T-helper 17 cell (primary cell): ENCODE results near the gene HOXD4. TPM values are rescaled to one million over a fixed set of nuclear protein-coding genes. Genes with fewer than 3 reads are reported as not detected.

Source experiments
- ATAC-seq: fragments of 150-1000 bp; cut with Tn5 transposase; 2 replicates; pipeline ENCODE4 v1.10.0; 2021; ENCODE audit warnings: mild to moderate bottlenecking, moderate library complexity
- DNase-seq, 3 donors: peaks; one replicate each; pipeline versions ENCODE4 v3.0.0 to v3.0.0-alpha.2; 2020 to 2021
- H3K9me3 ChIP-seq: one replicate; pipeline ENCODE4 v1.7.0; 2013; ENCODE audit warnings: low read length, mild to moderate bottlenecking; ENCODE audit not compliant: control insufficient read depth, poor library complexity, severe bottlenecking
- H3K27ac Mint-ChIP-seq: one replicate; pipeline ENCODE4 v1.8.0; 2022; ENCODE audit warnings: mild to moderate bottlenecking, moderate library complexity, mixed read lengths
- H3K27me3 Mint-ChIP-seq: one replicate; pipeline ENCODE4 v1.8.0; 2022; ENCODE audit warnings: mixed read lengths
- H3K36me3 Mint-ChIP-seq: one replicate; pipeline ENCODE4 v1.8.0; 2022; ENCODE audit warnings: low read depth, mixed read lengths
- H3K4me1 Mint-ChIP-seq: one replicate; pipeline ENCODE4 v1.8.0; 2022; ENCODE audit warnings: mild to moderate bottlenecking, mixed read lengths
- H3K4me3 Mint-ChIP-seq: one replicate; pipeline ENCODE4 v1.8.0; 2022; ENCODE audit warnings: mild to moderate bottlenecking, moderate library complexity, mixed read lengths
- total RNA-seq, 4 donors: library from RNA in 2 of 4; stranded (reverse) in 2 of 4; gene quantifications; one replicate each; pipeline ENCODE4 v1.2.3 and lab custom pipeline; 2022 to 2026

The HOXD4 gene
- total RNA-seq, 2 donors from 2014 or later, result not detected

DNA sequence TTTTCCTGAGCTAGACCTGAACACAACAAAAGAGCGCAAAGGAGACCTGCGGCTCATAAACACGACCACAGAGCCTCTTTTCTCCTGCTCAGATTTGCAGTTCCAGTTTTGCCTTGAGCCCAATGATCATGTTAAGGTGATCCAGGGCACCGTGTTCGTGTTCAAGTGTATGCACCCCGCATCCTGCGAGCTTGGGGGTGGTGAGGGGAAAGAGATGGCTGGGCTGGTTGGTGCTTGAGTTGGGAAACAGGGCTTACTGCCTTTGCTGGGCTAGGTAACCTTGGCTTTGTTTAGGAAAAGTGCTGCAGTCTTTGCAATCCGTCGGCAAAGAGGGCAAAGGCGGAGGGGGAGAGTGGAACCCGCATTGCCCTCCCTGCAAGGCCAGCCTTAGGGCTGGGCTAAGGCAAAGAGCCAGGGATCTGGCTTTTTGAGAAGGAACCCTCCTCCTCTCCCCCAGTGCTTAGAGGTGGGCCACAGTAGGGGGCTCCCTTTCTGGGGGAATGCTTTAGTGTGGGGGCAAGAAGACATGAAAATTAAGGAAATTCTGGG lies 33.5 kb upstream of the HOXD4 start:
- H3K27me3 Mint-ChIP-seq, result peaks cover 74% of the 10 kb centered on the region
- H3K9me3 ChIP-seq, result no peaks in the 10 kb centered on the region
- peak overlapping the region; percentile 68 for H3K27ac Mint-ChIP-seq
- H3K36me3 Mint-ChIP-seq, result peaks cover 4% of the 10 kb centered on the region
- peaks cover 2% of the 10 kb centered on the region for H3K4me1 Mint-ChIP-seq
- no peak for DNase-seq
- no peak for ATAC-seq
- H3K4me3 Mint-ChIP-seq, result no peak overlapping the region

- ATAC-seq, result no peak
- H3K36me3 Mint-ChIP-seq, result peaks cover 4% of the 10 kb centered on the region
These were observed 32.6 kb upstream of the HOXD4 start for GRCh38 chr2:176118601-176119339.

DNA sequence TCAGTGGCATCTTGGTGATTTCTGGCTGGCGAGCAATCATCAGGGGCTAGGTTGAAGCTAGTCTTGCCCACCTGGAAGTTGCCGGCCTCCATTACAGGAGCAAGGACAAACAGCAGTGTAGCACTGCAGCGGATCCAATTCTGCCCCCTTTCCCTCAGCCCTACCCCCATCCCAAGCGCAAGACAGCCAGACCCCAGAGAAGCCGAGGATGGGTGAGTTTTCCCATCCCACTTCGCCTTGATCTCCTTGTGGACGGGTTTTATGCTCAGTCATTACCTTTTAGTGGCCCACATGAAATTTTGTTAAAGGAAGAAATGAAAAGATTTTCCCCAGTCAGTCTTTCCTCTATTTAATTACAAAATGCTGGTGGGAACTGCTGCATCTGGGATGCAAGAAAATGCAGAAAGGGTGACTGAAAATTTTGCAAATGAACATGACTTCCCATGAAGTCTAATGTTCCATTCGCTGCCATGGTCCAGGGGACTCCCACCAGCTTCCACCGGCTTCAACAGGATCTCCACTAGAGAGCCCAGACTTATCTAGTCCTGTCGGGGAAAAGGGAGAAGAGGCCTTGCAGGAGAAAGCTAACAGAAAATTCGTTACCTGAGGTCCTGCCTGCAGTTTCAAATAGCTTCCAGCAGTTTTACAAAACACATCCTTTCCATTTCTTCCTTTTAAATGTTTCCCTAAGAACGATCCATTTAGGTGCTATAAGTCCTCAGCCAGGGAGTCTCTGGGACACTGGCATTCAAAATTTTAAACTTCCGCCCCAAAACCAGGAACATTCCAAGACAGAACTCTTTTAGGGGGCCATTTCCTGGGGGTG lies 30.8 kb upstream of the HOXD4 start:
- H3K9me3 ChIP-seq, result no peaks in the 10 kb centered on the region
- DNase-seq, result no peak
- H3K4me1 Mint-ChIP-seq, result peaks cover 5% of the 10 kb centered on the region
- peaks cover 76% of the 10 kb centered on the region for H3K27me3 Mint-ChIP-seq
- H3K36me3 Mint-ChIP-seq, result peaks cover 7% of the 10 kb centered on the region
- H3K4me3 Mint-ChIP-seq, result peak overlapping the region; percentile 34
- ATAC-seq, result no peak
- peak overlapping the region; percentile 82 for H3K27ac Mint-ChIP-seq

More at GRCh38 chr2:176118601-176119339, 32.6 kb upstream of the HOXD4 start:
- DNase-seq, result no peak
- Mint-ChIP-seq H3K27ac (peak overlapping the region; percentile 68), H3K4me3 (peak overlapping the region; percentile 15), H3K27me3 (peaks cover 69% of the 10 kb centered on the region), H3K4me1 (peaks cover 3% of the 10 kb centered on the region)
- no peaks in the 10 kb centered on the region for H3K9me3 ChIP-seq

GRCh38 chr2:176121190-176122051 lies 29.9 kb upstream of the HOXD4 start:
- Mint-ChIP-seq H3K27ac (peak overlapping the region; percentile 82), H3K27me3 (peaks cover 81% of the 10 kb centered on the region), H3K36me3 (peaks cover 7% of the 10 kb centered on the region), H3K4me1 (peaks cover 6% of the 10 kb centered on the region), H3K4me3 (no peak overlapping the region)
- ATAC-seq, result no peak
- H3K9me3 ChIP-seq, result no peaks in the 10 kb centered on the region
- no peak for DNase-seq

DNA sequence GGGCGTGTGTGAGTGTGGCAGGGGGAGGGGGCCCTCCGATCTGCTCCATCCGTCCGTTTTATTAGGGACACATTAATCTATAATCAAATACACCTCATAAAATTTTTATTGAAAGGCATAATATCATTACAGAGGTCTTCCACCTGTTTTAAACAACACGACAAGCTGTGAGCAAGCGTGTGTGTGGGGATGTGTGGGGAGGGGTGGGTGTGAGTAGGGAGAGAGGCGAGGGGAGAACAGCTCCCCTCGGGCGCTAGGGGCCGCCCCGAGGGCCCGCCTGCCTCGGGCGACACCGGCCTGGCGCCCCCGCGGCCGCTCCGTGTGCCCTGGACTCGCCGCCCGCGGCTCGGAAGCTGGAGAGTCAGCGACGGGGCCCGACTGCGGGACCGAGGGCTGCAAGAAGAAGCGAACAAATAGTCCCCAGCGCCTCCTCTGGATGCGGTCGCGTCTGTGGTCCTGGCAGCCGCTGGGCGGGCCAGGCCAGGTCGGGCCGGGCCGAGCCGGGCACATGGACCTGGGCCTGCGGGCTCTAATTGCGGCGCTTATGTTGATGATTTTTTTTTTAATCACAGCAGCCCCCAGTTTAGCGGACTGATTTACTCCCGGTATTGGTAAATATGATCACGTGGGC lies 29.2 kb upstream of the HOXD4 start:
- Mint-ChIP-seq H3K36me3 (peaks cover 7% of the 10 kb centered on the region), H3K27ac (no peak overlapping the region)
- no peaks in the 10 kb centered on the region for H3K9me3 ChIP-seq

GRCh38 chr2:176122683-176123410 lies 28.5 kb upstream of the HOXD4 start, which contains the start of gene HOXD9:
HOXD9 (plus strand) TSS chr2:176122719; CDS start chr2:176122769, 50 bp downstream.
- Mint-ChIP-seq H3K27me3 (peaks cover 81% of the 10 kb centered on the region), H3K4me3 (peak within 1 kb of the TSS; percentile 55), H3K27ac (peak within 1 kb of the TSS; percentile 82), H3K4me1 (peaks cover 6% of the 10 kb centered on the region), H3K36me3 (peaks cover 7% of the 10 kb centered on the region)
- DNase-seq (no peak), ATAC-seq (no peak)
- H3K9me3 ChIP-seq, result no peaks in the 10 kb centered on the region

More for the DNA sequence above, 29.2 kb upstream of the HOXD4 start:
- peaks cover 81% of the 10 kb centered on the region for H3K27me3 Mint-ChIP-seq
- no peak for DNase-seq
- H3K4me3 Mint-ChIP-seq, result peak overlapping the region; percentile 55
- ATAC-seq, result no peak
- peaks cover 6% of the 10 kb centered on the region for H3K4me1 Mint-ChIP-seq

DNA sequence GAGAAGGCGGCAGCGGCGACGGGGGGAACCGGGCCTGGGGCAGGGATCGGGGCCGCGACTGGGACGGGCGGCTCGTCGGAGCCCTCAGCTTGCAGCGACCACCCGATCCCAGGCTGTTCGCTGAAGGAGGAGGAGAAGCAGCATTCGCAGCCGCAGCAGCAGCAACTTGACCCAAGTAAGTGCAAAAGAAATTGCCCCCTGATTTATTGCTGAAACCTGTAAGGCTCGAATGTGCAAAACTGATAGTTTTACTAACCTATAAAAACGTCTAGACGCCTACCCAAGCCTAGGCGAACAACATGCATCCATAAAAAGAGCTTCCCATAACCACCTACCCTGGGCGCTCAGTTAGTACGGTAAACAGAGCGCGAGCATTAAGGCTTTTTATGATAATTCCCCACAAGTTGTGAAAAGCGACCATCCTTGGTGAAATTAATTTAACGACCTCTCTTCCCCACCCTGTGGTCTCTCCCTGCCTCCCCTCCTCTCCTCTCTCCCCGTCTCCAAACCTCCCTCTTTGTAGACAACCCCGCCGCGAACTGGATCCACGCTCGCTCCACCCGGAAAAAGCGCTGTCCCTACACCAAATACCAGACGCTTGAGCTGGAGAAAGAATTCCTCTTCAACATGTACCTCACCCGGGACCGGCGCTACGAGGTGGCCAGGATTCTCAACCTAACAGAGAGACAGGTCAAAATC lies 27.8 kb upstream of the HOXD4 start:
- Mint-ChIP-seq H3K4me3 (peak overlapping the region; percentile 65), H3K4me1 (peaks cover 6% of the 10 kb centered on the region), H3K27ac (peak overlapping the region; percentile 72), H3K36me3 (peaks cover 7% of the 10 kb centered on the region), H3K27me3 (peaks cover 80% of the 10 kb centered on the region)
- no peak for DNase-seq
- ATAC-seq, result no peak
- H3K9me3 ChIP-seq, result no peaks in the 10 kb centered on the region

DNA sequence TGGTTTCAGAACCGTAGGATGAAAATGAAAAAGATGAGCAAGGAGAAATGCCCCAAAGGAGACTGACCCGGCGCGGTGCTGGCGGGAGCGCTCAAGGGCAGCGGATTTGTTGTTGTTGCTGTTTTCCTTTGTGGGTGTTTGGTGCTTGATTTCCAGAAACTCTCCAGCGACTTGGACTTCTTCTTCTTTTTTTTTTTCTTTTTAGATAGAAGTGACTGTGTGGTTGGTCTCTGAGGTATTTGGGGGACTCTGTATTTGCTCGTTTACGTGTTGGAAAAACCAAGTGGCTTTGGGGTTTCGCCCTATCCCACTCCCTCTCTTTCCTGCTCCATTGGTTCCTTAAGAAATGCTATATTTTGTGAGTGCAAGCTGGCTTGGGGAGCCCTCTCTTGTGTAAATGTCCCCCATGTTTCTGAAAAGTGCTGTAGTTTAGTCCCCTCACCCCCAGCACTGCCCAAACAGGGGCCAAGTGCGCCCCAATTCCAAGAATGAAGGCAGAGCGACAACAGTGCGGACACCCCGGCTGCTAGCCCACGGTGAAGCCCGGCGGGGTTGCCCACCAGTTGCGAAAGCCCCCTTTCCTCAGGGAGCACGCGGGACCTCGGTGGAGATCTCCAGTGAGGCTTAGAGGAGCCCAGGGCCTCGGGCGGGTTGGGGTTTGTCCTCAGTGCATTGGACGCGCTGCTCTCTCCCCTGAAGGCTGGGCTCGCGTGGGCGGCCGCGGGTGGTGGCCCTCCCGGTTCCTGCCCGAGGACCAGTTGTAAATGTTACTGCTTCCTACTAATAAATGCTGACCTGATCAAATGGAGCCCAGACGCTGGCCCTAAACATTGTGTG lies 27.0 kb upstream of the HOXD4 start:
- peak overlapping the region; percentile 65 for H3K4me3 Mint-ChIP-seq
- DNase-seq (no peak), ATAC-seq (no peak)
- no peaks in the 10 kb centered on the region for H3K9me3 ChIP-seq
- peaks cover 9% of the 10 kb centered on the region for H3K36me3 Mint-ChIP-seq
- H3K4me1 Mint-ChIP-seq, result peaks cover 7% of the 10 kb centered on the region
- H3K27ac Mint-ChIP-seq, result peak overlapping the region; percentile 72
- peaks cover 81% of the 10 kb centered on the region for H3K27me3 Mint-ChIP-seq

GRCh38 chr2:176124947-176125771 lies 26.2 kb upstream of the HOXD4 start:
- peaks cover 73% of the 10 kb centered on the region for H3K27me3 Mint-ChIP-seq
- no peak for ATAC-seq
- H3K4me1 Mint-ChIP-seq, result peaks cover 7% of the 10 kb centered on the region
- H3K36me3 Mint-ChIP-seq, result peaks cover 7% of the 10 kb centered on the region
- H3K4me3 Mint-ChIP-seq, result no peak overlapping the region
- H3K27ac Mint-ChIP-seq, result peak overlapping the region; percentile 72
- no peaks in the 10 kb centered on the region for H3K9me3 ChIP-seq
- no peak for DNase-seq

DNA sequence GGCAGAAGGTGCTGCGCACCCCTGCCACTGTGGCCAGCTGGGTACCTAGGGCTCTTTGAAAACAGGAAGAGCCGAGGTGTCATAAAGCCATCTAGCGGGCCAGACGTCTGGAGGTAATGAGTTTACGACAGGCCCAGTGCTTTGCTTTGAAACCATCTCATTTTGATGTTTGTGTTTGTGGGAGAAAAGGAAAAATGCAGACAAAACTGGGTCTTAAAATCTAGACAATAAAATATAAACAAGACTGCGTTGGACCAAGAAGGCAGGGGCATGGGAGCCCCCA lies 25.6 kb upstream of the HOXD4 start:
- H3K9me3 ChIP-seq, result no peaks in the 10 kb centered on the region
- no peak for ATAC-seq
- Mint-ChIP-seq H3K36me3 (peaks cover 7% of the 10 kb centered on the region), H3K27me3 (peaks cover 69% of the 10 kb centered on the region), H3K4me1 (peaks cover 7% of the 10 kb centered on the region), H3K27ac (no peak overlapping the region), H3K4me3 (no peak overlapping the region)
- DNase-seq, result no peak
